Astrocyte of the cerebellum (primary cell): Measurements from ENCODE around the gene NDUFS6.

Source experiments
- DNase-seq: peaks from one replicate; pipeline ENCODE4 v3.0.0-alpha.2; 2011; ENCODE audit warnings: low read depth
- H3K4me3 ChIP-seq: 2 replicates; pipeline ENCODE4 v1.5.1; 2011; ENCODE audit warnings: mild to moderate bottlenecking, low read depth, low read length, moderate library complexity
- in situ Hi-C: cut with HindIII; loops from 2 replicates; pipeline ENCODE4 v1.10.0; 2017; ENCODE audit warnings: low sequenced_read_pairs
- TF ChIP-seq, protein P1 (sequence below): IDR thresholded peaks from 2 replicates; pipeline ENCODE4 v1.5.1; 2012; ENCODE audit warnings: low read length, low read depth, moderate library complexity, mild to moderate bottlenecking; ENCODE audit errors: missing control alignments

Gene NDUFS6

DNA sequence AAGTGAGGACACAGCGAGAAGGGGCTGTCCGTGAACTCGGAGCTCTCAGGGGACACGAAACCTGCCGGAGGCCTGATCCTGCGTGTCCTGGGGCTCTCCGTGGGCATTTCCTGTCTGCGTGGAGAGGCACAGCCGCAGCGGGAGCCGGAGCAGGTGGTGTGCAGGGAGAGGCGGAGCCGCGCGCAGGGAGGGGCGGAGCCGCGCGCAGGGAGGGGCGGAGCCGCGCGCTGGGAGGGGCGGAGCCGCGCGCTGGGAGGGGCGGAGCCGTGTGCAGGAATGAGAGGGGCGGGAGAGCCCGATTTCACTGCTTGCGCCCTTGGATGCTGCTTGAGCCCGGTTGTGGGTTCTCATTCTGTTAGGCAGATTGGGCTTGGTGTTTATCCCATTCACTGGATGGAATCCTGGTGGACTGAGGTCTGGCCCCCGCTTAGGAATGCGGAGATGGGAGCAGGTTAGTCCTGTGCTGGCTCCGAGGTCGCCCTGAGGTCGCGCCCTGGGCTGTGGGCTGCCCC is 26.7 kb downstream of the NDUFS6 start:
- TF ChIP-seq, protein P1, sequence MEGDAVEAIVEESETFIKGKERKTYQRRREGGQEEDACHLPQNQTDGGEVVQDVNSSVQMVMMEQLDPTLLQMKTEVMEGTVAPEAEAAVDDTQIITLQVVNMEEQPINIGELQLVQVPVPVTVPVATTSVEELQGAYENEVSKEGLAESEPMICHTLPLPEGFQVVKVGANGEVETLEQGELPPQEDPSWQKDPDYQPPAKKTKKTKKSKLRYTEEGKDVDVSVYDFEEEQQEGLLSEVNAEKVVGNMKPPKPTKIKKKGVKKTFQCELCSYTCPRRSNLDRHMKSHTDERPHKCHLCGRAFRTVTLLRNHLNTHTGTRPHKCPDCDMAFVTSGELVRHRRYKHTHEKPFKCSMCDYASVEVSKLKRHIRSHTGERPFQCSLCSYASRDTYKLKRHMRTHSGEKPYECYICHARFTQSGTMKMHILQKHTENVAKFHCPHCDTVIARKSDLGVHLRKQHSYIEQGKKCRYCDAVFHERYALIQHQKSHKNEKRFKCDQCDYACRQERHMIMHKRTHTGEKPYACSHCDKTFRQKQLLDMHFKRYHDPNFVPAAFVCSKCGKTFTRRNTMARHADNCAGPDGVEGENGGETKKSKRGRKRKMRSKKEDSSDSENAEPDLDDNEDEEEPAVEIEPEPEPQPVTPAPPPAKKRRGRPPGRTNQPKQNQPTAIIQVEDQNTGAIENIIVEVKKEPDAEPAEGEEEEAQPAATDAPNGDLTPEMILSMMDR, result no peak
- H3K4me3 ChIP-seq, result no peak overlapping the region
- in situ Hi-C loops, result no loop called here
- no peak for DNase-seq

DNA sequence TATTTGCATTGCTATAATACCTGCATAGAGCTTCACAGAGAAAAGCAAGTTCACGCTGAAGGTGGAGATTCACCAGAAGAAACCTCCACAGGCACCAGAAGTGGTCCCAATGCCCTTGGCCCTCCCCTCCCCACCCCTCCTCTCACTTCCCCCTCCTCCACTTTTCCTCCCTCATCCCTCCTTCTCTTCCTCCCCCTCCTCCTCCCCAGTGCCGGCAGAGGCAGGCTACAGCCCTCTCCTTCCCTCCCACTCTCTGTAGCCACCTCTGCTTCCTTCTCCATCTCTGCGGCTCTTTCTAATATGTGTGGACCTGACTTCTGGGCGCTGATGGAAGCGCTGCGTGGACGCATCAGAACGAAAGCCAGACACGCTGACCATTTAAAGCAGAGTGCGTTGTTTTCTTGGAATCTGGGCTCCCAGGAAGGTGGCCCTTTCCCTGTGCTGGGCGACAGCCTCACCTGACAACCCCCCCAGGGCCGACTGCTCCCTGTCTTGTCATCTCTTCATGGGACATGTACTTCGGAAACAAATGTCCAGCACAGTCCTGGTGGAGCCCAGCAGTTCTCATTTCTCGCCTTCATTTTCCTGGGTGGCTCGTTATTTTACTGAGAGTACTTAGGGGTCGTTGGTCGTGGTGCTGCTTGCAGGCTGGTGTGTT is 29.5 kb downstream of the NDUFS6 start:
- TF ChIP-seq, protein P1, result no peak
- no peak overlapping the region for H3K4me3 ChIP-seq
- DNase-seq, result no peak
- in situ Hi-C loops, result no loop called here

DNA sequence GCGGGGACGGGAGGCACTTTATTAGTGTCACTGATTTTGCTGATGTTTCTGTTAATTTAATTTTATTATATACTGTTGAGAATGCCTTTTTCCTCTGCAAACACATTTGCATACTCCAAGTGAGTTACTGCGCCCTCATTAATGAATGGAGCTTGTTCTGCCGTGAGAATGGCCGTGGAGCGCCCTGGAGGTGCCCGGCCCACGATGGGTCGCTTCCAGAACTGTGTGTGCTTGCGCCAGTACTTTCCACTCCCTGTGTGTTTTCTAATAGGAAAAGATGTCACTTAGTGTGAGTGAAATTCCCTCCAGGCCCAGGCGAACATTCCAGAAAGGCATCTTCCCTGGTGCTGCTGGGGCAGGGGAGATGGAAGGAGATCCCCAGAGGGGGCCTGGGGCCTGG is 30.1 kb downstream of the NDUFS6 start:
- TF ChIP-seq, protein P1, result no peak
- DNase-seq, result no peak
- in situ Hi-C loops, result no loop called here
- H3K4me3 ChIP-seq, result no peak overlapping the region

DNA sequence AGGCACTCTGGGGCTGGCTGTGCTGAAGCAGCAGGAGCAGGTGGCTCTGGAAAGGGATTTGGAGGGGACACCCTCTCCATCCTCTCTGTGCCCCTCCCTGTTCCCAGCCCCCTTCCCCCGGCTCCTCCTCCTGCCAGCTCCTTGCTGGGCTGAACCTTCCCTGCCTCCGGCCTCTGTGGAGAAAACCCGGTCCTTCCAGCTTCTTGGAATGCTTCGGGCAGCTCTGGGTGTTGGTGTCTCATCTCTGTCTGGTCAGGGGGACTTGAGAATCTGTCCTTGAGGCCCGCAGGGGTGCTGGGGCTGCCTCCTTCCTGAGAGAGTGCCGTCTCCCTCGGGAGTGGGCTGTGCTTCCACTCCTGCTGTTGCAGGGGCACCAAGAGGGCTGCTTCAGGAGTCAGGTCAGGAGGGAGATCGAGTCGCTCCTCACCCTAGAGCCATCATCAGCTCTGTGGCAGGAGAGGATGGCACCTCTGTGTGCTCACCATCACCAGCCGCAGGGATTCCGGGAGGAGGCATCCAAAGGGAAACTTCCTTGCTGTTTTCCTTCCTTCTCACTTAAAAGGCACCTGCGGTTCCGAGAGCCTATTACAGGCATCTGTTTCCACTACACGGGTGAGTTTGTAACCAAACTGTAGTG is 30.6 kb downstream of the NDUFS6 start:
- TF ChIP-seq, protein P1, result no peak
- in situ Hi-C loops, result no loop called here
- no peak overlapping the region for H3K4me3 ChIP-seq
- no peak for DNase-seq

DNA sequence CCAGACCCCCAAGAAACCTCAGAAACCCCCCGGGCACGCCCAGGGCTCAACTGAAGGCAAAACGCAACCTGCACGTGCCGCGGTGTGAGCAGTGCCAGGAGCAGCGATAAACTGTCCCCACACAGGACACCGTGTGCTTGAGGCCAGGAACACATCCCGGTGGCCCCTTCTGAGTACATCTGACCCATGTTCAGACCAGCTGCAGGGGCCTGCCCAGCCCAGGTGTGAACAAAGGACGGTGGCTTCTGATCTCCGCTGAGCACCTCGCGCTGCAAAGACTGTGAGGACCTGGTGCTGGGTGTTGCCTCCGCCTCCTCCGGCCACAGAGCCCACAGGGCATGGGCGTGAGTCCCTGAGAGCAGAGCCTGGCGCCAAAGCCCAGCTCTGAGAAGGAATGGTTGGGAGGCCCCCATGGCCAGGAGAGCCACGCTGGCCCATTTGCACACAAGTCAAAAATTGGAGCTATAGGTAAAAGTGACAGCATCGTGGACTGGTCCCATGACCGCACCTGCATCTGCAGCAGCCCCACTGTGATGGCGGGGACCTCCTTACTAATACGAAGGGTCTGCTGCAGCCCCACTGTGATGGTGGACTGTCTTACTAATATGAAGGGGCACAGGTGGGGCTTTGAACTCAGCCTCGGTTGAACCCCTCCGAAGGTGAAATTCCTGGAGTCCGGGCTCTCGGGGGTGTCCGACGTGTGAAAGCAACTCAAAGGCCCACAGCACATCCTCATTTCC is 31.5 kb downstream of the NDUFS6 start:
- in situ Hi-C loops, result no loop called here
- no peak overlapping the region for H3K4me3 ChIP-seq
- TF ChIP-seq, protein P1, result no peak
- DNase-seq, result no peak

DNA sequence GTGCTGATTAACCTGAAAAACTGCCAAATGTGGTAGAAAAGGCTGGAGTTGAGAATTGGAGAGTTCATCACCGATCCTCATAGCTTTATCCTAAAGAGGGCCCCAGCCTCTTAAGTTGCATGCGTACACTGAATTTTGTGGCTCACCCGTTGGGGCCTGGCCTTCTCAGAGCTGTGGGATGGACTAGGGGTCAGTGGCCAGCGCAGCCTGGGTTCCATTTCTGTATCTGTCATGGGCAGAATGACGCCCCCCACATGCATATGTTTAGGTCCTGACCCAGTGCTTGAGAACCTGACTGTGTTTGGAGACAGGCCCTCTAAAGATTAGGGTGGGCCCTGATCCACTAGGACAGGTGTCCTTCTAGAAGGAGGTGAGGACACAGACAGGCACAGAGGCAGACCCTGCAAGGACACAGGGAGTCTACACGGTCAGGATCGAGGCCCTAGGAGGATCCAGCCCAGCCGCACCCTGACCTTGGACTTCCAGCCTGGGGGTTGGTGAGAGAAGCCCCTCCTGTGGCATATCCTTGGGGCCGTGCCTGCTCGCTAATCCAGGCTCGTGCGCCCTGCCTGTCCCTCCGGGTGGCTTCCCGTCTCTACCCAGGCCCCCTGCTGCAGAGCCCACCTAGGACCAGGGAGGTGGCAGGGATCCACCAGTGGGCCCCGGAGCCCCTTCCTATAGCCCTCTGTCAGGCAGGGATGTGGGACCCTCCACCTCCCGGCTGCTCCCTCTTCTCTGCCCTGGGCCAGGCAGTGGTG is 32.2 kb downstream of the NDUFS6 start:
- in situ Hi-C loops, result no loop called here
- TF ChIP-seq, protein P1, result no peak
- no peak for DNase-seq
- no peak overlapping the region for H3K4me3 ChIP-seq
